NAMALWA (cell line): ENCODE results near the gene BAHCC1.
"Not testable (repeated sequence)": the region's sequence is repeated elsewhere in the genome, so short reads cannot be mapped to it uniquely, and the experiment has no call there.

ENCODE experiments used
- DNase-seq: peaks from one replicate; pipeline ENCODE4 v3.0.0-alpha.2; 2015; ENCODE audit warnings: low spot score

The BAHCC1 gene

GRCh38 chr17:81413497-81414135 is 18.4 kb downstream of the BAHCC1 start:
- DNase-seq, result no peak

GRCh38 chr17:81414756-81415516 is 19.7 kb downstream of the BAHCC1 start:
- no peak for DNase-seq

GRCh38 chr17:81415681-81416080 is 20.4 kb downstream of the BAHCC1 start:
- DNase-seq, result no peak

- DNase-seq, result no peak
Measured at GRCh38 chr17:81416612-81417011, 21.4 kb downstream of the BAHCC1 start.

- DNase-seq, result no peak
Measured at GRCh38 chr17:81417049-81417878, 22.0 kb downstream of the BAHCC1 start.

GRCh38 chr17:81417879-81418709 is 22.8 kb downstream of the BAHCC1 start:
- no peak for DNase-seq

GRCh38 chr17:81418710-81419318 is 23.6 kb downstream of the BAHCC1 start:
- DNase-seq, result peak; percentile 46

- DNase-seq, result no peak
Measured at GRCh38 chr17:81419319-81419885, 24.1 kb downstream of the BAHCC1 start.

- DNase-seq, result no peak
Measured at GRCh38 chr17:81419886-81420768, 24.9 kb downstream of the BAHCC1 start.

GRCh38 chr17:81420769-81421462 is 25.7 kb downstream of the BAHCC1 start:
- no peak for DNase-seq

GRCh38 chr17:81422776-81423697 is 27.8 kb downstream of the BAHCC1 start:
- no peak for DNase-seq

- DNase-seq, result no peak
Measured at GRCh38 chr17:81423698-81424071, 28.4 kb downstream of the BAHCC1 start.

- DNase-seq, result no peak
Measured at GRCh38 chr17:81424151-81425017, 29.1 kb downstream of the BAHCC1 start.

- not testable (repeated sequence) for DNase-seq
Measured at GRCh38 chr17:81425041-81425440, 29.8 kb downstream of the BAHCC1 start.

- DNase-seq, result not testable (repeated sequence)
Measured at GRCh38 chr17:81425716-81426392, 30.6 kb downstream of the BAHCC1 start.

- no peak for DNase-seq
Measured at GRCh38 chr17:81426393-81427172, 31.3 kb downstream of the BAHCC1 start.
